ENCODE results near the gene ZNF785. TPM values are rescaled to one million over a fixed set of nuclear protein-coding genes. Genes with fewer than 3 reads are reported as not detected.

Gene ZNF785
- total and polyA plus RNA-seq, 9 donors = 7.0 to 29.4 (median 19.9) TPM

DNA sequence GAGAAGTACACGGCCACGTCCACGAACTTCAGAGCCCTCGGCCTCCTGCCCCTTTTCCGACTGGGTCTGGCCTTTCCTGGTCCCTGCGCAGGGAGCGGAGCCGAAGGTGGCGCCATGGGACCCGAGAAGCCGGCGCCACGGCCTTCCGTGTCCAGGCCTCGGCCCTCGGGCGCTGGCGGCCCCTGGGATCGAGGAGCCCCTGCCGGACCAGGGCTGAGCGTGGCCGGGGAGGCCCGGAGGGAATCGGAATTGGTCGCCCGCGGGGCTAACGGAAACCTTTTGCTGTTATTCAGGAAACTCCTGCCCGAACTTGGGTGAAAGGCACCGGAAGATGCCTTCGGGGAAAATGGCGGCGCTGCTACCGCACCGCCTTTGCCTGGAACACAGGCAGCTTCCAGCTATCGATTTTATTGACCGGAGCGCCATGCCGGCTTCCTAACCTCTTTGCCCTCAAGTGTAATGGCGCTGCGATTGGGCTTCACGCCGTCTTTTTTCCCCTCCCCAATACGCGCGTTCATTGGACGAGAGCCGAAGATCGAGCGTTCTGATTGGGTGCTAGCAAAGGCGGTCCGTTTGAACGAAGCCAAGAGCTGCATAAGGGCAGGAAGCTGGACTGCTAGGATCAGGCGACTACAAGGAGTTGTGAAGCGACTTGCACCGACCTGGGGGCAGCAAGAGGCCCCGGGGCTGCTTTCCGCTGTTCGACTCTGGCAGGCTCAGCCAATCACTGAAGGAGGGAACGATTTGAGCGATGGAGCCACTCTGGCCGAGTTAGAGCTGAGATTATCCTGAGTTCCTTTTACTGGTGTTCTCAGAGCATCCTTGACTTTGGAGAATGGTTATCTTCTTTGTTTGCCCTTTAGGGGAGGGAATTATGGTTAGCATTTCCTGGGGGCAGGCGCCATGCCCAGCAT lies 24.7 kb upstream of the ZNF785 start, which contains the start of gene ZNF689:
TSS of gene ZNF689 (minus strand) at position 464 of the 914 bp plus-strand sequence. CDS start at position 116, 348 bp downstream.
- DNase-seq = peak; percentile 93 to 98 (median 96)
- 0 to 1% (median 0%) methylated on average over 49 to 63 of the region's 63 CpGs for WGBS, 3 donors
- H3K9me3 ChIP-seq = no peaks in the 10 kb centered on the region
- no peak for TF ChIP-seq EP300 (IDR thresholded peaks at IDR 0.05)
- TF ChIP-seq POLR2A (IDR thresholded peaks at IDR 0.05) = peak; percentile 38
- TF ChIP-seq, protein P1, sequence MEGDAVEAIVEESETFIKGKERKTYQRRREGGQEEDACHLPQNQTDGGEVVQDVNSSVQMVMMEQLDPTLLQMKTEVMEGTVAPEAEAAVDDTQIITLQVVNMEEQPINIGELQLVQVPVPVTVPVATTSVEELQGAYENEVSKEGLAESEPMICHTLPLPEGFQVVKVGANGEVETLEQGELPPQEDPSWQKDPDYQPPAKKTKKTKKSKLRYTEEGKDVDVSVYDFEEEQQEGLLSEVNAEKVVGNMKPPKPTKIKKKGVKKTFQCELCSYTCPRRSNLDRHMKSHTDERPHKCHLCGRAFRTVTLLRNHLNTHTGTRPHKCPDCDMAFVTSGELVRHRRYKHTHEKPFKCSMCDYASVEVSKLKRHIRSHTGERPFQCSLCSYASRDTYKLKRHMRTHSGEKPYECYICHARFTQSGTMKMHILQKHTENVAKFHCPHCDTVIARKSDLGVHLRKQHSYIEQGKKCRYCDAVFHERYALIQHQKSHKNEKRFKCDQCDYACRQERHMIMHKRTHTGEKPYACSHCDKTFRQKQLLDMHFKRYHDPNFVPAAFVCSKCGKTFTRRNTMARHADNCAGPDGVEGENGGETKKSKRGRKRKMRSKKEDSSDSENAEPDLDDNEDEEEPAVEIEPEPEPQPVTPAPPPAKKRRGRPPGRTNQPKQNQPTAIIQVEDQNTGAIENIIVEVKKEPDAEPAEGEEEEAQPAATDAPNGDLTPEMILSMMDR (IDR thresholded peaks at IDR 0.05) = peak in 1 of 3 donors; percentile 11
- H3K27me3 ChIP-seq = no peaks in the 10 kb centered on the region
- peak within 1 kb of the TSS; percentile 69 to 92 for H3K27ac ChIP-seq
- intact Hi-C loops (cut with DNase I) = no loop called here
- H3K4me1 ChIP-seq (ENCODE audit: insufficient read depth) = peaks cover 5% of the 10 kb centered on the region
- peak within 1 kb of the TSS; percentile 79 for H3K4me3 ChIP-seq
- no peaks in the 10 kb centered on the region for H3K36me3 ChIP-seq

DNA sequence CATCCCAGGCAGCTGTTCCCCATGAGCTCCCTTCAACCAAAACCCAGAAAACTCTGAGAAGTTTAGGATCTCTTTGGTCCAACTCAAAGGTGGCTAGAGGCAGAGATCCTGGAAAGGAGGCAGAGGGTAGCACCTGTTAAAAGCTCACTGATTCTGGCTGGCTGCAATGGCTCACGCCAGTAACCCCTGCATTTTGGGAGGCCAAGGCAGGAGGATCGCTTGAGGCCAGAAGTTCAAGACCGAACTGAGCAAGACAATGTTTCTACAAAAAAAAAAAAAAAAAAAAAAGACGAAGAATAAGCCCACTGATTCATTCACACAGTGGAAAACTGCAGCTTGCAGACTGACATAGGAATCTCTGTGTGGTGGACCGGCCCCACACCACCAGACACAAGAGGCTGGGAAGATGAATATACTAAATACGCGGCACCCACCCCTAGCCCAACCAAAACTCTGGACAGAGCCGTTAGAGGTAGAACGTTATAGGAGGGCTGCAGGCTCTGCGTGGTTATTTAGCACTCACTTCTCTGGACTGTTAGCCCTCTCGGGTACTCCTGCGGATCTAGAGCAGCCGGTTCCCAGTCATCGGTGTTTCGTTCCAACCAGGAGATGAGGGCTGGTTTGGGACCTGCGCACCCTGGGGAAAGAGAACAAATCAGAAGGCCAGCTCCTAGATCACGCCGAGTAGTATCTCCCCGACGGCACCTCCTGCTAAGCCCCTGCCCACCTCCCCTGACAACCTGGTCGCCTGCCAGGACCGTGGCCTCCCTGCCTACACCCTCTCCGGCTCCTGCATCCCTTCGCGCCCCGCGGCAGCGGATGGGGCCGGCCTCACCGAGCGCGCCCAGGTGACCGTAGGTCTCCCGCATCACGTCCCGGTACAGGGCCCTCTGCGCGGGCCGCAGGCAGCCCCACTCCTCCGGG lies 23.8 kb upstream of the ZNF785 start:
- peak overlapping the region; percentile 69 to 92 for H3K27ac ChIP-seq
- H3K9me3 ChIP-seq = no peaks in the 10 kb centered on the region
- 8 to 12% (median 10%) methylated on average over 30 to 40 of the region's 40 CpGs for WGBS, 3 donors
- H3K27me3 ChIP-seq = no peaks in the 10 kb centered on the region
- DNase-seq = peak; percentile 61 to 83 (median 74)
- peaks cover 5% of the 10 kb centered on the region for H3K4me1 ChIP-seq (ENCODE audit: insufficient read depth)
- peak overlapping the region; percentile 79 for H3K4me3 ChIP-seq
- H3K36me3 ChIP-seq = no peaks in the 10 kb centered on the region
- TF ChIP-seq POLR2A (IDR thresholded peaks at IDR 0.05) (no peak), EP300 (IDR thresholded peaks at IDR 0.05) (no peak)
- TF ChIP-seq, protein P1 (IDR thresholded peaks at IDR 0.05) = no peak
- intact Hi-C loops (cut with DNase I) = no loop called here

DNA sequence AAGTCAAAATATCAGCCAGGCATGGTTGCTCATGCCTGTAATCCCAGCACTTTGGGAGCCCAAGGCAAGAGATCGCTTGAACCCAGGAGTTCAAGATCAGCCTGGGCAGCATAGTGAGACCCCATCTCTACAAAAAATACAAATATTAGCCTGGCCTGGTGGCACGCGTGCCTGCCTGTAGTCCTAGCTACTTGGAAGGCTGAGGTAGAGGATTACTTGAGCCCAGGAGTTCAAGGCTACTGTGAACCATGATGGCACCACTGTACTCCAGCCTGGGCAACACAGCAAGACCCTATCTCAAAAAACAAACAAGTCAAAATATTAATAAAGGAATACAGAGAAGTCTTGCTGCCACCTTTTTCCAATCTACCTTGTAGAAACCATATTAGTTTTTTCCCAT lies 20.5 kb upstream of the ZNF785 start:
- no peak overlapping the region for H3K4me3 ChIP-seq
- H3K27me3 ChIP-seq = no peaks in the 10 kb centered on the region
- H3K27ac ChIP-seq = no peak overlapping the region
- no peak for TF ChIP-seq EP300 (IDR thresholded peaks at IDR 0.05)
- TF ChIP-seq, protein P1 (IDR thresholded peaks at IDR 0.05) = no peak
- TF ChIP-seq POLR2A (IDR thresholded peaks at IDR 0.05) = no peak
- WGBS, 3 donors = 92 to 95% (median 94%) methylated on average over 3 of the region's 3 CpGs
- peaks cover 5% of the 10 kb centered on the region for H3K4me1 ChIP-seq (ENCODE audit: insufficient read depth)
- intact Hi-C loops (cut with DNase I) = no loop called here
- H3K9me3 ChIP-seq = no peaks in the 10 kb centered on the region
- no peaks in the 10 kb centered on the region for H3K36me3 ChIP-seq
- DNase-seq = no peak

DNA sequence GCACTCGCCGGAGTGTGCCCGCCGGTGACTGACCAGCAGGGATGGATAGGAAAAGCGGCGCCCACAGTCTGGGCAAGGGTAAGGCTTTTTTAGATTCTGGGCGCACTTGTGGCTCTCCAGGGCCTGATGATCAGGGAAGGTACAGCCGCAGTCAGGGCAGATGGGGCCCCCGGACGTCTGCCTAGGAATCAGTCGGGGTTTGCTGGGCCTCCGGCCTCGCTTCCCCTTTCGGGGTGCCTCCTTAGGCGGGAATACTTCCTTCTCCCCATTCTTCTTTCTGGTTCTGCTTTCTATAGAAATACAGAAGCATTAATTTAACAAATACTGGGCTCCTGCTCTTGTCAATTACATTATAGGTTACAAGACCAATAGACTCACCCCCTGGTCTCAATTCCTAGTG lies 19.7 kb upstream of the ZNF785 start:
- no peaks in the 10 kb centered on the region for H3K36me3 ChIP-seq
- H3K4me1 ChIP-seq (ENCODE audit: insufficient read depth) = peaks cover 5% of the 10 kb centered on the region
- 90 to 93% (median 92%) methylated on average over 15 of the region's 15 CpGs for WGBS, 3 donors
- TF ChIP-seq EP300 (IDR thresholded peaks at IDR 0.05) = no peak
- TF ChIP-seq, protein P1 (IDR thresholded peaks at IDR 0.05) = no peak
- no peak for TF ChIP-seq POLR2A (IDR thresholded peaks at IDR 0.05)
- intact Hi-C loops (cut with DNase I) = no loop called here
- no peak overlapping the region for H3K27ac ChIP-seq
- no peaks in the 10 kb centered on the region for H3K27me3 ChIP-seq
- no peaks in the 10 kb centered on the region for H3K9me3 ChIP-seq
- H3K4me3 ChIP-seq = no peak overlapping the region
- DNase-seq = no peak
